NOMO-1 (cell line): ENCODE results near the gene PLXNB2.

Experiments used
- DNase-seq, 2 experiments: peaks; one replicate each; lab custom pipeline; 2025; ENCODE audit not compliant: unreplicated experiment in 2 of 2; lab: John Stamatoyannopoulos, UW

The PLXNB2 gene

DNA sequence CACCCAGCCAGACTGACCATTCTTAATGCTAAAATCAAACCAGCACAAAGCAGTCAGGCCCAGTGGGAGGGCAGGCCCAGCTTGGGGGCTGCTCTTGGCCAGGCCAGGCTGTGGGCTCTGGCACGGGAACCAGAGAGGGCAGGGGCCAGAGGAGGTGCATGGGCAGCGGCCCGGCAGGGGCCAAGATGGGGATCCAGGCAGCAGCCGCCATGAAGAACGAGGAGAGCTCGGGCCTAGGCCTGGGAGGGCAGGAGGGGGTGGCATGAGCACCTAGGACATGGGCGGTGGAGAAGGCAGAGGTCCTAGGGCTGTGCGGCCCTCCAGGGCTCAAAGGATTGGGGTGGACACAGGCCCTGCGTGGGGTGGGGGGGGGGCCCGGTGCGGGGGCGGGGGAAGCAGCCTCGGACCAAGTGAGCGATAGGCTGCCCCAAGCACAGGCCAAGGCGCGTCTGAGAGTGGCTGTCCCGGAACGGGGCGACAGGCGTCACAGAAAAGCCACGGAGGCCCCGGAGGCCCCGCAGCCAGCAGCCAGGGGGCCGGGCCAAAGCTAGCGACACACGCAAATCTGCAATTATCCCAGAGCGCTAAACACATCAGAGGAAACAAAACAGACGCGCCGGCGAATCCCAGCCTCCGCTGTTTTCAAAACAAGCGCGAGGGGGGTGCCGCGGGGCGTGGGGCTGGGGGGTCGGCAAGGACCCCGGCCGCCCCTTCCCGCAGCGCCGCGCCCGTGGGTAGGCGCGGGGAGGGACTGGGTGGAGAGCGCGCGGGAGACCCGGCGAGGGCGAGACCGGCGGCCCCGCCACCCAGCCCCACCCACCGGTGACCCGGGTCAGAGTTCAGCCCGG, 8.3 kb downstream of the PLXNB2 start:
- no peak for DNase-seq

DNA sequence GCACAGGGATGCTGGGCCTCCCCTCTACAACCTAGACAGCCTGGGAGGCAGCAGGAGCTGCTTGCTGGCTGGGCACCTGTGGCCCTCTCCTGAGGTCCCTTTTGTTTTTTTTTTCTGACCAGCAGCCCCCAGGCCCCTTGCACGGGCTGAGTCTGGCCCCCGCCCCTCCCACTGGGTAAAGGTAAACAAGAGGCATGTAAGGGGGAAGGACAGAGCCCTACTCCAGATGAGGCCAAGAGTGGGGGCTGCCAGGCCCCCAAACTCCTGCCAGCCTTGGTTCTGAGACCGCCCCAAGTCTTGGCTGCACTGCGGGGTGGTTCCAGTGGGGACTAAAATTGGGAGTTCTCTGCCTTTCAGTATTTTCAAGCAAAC, 9.2 kb downstream of the PLXNB2 start:
- no peak for DNase-seq

DNA sequence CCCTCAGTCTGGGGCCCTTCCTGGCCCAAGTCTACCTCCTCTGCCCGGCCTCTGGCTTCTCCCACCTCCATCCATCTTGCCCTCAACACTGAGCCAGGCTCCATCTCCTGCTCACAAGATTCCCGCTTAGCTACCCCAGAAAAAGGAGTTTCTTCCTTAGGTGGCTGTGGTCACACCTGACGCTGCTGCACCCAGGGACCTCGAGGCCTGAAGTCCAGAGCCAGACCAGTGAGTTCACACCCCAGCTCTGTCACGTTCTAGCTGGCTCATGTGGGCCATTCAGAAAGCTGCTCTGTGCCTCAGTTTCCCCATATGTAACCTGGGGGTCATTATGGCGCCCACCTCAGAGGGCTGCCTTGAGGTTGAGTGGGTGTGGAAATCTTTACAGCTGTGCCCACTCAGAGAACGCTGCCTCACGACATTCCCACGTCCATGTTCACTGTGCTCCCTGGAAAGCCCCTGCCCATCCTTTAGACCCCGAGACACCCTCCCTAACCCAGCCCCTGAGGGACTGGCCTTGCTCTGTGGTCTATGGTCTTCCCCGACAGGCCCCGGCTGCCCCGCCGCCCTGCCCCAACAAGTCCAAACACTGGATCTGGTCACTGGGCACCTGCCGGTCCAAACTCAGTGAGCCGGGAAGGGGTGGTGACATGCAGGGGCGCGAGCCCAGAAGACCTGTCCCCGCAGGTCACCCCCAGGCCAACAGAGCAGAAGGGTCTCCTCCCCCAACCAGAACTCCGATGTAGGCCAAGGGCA, 9.8 kb downstream of the PLXNB2 start:
- no peak for DNase-seq

DNA sequence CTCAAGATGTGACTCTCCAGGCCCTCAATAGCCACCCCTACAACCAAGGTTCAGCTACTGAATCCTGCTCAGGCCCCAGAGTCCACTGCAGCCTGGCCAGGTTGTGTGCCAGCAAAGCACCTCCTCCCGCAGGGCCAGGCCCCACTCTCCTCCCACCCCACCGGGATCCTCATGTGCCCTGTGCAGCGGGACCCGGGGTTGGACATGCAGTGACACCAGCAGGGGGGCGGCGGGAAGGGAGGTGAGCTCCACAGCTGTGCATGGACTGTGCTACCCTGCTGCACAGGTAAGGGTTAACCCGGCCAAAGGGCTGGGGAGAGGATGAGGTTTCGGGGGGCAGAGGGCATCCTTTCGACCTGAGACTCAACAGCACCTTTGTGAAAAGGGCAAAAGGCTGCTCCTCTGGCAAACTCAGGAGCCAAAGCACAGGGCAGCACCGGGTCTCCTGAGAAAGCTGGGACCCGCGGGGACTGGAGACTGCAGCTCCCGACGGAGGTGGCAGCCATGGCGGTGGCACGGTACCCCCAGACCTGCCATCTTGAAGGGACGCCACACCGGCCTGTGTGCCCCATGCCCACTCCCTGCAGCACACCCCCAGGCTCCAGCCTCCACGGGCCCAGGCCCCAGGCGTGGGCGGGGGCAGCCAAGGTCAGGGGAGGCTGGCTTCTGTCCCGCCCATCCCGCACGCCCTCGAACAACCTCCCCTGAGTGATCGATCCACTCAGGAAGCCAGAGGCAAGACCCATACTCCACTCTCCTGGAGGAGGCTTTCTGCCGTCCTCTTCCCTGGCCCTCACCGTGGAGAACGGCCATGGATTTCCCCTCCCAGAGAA, 10.6 kb downstream of the PLXNB2 start:
- no peak for DNase-seq

DNA sequence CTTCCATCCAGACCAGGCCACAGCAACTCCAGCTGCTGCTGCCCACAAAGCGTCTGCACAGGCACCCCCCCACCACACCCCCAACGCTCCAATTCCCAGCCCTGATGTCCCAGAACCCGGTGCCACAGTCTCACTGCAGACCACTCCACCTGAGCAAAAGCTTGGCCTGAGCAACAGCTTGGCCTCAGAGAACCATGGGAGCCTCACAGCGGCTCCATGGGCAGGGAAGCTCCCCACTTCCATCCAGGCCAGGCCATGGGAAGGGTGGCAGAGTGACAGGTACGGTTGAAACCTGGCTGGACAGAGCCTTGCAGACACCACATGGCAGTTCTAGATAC, 13.2 kb downstream of the PLXNB2 start:
- DNase-seq = no peak

DNA sequence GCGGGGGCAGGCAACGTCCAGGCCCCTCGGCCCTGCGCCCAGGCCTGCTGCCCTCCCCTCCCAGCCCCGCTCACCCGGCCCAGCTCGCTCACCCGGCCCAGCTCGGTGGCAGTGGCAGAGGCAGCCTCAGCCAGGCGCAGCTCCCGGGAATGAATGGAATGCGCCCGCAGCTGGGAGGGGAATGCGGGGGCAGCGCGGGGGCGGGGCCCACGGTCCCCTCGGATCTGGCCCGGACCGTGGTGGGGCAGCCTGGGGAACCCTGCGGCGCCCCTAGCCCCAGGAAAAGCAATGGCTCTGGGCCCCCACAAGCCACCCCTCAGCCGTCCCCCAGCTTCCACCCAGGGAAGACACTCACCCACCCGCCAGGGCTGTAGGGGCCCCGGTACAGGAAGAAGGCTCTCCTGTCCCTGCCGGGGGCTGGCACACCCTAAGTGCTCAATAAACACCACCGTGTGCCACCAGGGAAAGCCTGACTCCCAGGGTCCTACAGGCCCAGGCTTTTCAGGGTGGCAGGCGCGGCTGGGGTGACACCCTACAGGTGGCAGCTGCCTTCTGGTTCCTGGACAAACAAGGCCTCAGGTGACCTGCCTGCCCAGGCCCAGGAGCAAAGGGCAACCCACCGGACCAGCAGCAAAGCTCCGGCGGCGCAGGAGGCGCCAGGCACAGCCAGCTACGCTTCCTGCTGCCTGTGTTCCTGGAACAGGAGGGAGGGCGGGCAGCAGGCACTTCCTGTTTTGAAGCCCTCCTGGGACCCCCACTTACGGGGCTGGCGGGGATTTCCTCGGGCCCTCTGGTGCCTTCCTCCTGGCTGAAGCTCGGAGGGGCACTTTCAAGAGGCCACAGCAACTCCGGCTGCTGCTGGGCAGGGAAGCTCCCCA, 13.8 kb downstream of the PLXNB2 start:
- DNase-seq = no peak

DNA sequence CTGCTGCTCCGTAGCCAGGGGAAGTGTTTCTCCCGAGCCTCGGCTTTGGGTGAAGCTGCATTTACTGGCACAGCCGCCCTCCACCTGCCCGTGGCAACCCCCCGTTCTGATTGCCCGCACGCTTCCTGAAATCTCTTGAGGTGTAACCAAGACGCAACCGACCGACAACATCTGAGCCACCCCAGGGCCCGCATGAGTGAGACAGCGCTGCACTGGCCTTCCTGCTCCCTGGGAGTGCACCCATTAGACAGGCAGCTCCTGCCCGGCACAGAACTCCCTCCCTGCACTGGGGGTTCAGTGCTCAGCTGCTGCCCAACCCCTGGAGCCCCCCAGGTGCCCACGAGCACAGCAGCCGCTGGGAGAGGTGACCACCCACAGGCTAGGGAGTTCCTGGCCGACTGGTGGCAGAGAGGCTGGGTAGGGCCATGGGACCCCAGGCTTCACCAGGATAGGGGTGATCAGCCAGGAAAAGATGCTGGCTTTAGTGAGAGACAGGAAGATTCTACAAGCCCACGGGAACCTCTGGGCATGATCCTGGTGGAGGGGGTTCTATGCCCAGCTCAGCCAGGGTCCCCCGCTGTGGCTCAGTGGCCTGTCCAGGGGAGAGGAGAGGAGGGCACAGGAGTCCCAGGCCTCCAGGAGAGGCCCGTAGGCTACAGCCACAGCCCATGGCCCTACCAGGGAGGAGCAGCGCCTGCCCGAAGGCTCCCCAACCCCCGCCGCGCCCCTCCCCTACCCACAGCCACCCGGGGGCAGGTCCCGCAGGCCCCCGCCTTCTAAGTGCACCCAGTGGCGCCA, 14.6 kb downstream of the PLXNB2 start:
- no peak for DNase-seq

DNA sequence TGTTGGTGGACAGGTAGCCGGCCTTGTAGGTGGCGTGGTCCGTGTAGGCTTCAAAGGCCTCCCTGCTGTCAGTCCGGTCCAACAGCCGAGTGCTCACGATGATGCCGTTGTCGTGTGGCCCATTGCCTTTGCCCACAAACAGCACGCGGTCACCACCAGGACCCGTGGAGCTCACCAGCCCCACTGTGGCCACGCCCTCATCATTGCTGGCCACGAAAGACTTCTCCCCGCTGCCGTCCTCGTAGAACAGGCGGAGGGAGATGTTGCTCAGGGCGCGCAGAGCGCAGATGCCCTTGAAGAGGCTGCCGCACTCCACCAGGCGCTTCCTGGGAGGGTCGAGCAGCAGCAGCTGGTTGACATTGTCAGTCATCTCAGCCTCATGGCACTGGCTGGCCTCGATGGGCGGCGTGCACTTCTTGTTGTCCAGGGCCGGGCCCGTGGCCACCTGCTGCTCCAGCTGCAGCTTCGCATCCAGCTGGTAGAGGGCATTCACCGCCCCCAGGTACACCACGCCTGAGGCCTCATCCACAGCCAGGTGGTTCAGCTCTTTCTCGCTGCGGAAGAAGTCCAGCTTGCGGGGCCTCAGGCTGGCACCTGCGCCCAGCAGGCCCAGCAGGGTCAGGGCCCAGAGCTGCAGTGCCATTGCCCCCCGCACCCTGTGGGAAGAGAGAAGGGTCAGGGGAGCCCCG, 17.4 kb downstream of the PLXNB2 start:
- no peak for DNase-seq

DNA sequence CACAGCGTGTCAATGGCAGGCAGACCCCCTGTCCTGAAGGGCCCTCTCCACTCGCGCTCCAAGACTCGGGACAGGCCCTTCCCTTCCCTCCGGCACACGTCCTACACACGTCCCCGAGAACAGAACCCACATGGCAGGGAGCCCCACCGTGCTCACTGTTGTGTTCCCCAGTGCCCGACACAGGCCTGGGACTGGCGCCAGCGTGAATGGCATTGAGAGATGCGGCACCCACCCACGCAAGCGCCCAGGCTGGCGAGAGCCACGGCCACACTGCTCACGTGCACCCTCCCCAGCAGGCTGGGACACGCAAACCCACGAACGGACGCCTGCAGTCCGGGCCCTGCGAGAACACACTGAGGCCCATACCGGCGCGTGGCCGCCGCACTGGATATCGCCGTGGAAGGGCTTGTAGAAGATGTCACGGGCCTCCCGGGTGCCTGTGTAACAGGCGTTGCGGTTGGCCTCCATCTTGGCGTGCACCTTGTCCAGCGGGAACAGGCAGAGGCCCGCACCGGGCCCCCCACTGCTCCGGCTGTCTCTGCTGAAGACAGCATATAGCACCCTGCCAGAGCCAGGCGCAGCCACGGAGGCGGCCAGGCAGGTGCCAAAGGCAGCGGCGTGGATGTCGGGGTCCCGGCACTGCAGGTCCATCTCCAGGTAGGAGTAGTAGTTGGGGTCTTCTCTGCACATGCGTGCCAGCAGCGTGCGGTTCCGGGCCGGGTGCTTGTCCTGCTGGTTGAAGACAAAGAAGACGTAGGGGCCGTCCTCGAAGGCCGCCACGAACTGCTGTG, 18.1 kb downstream of the PLXNB2 start:
- DNase-seq = no peak

DNA sequence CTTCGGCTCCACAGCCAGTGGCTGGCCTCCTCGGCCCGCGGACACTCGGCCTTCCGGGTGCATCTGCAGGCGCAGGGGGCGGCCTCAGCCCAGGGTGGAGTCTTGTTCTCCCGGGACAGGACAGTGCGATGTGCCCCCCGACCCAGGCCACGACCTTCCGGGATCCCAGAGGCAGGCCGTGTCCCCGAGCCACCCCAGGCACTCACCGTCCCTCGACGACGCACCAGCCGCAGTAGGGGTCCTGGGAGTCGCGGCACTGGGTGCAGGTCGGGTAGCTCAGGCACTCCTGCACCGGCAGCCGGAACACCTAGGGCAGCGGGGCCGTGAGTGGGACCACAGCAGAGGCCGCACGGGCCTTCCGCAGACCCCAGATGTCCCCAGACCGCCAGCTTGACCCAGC, 19.7 kb downstream of the PLXNB2 start:
- DNase-seq = no peak

DNA sequence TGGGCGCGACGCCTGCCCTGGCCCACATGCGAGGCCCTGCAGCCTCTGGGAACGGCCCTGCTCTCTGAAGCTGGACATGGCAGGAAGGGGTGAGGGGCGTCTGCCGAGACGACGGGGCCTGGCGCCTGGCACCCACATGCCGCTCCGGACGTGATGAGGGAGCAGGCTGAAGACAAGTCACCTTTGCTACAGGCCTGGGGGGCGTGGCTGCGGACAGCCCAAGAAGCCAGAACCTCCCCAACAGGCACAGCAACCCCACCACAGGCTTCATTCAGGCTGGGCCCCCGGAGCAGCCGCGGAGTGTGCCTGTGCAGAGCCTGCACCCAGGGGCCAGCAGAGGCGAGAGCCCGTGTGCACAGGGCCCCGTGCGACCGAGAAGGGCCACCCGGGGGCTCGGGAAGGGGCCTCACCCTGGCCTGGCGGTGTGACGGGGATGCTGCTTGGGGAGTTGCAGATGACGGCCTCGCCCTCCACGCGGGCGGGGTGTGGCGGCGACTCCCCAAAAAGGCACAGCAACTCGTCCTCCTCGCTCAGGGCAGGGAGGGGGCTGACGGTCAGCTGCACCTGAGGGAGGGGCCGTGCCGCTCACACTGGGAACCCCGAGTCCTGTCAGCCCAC, 20.6 kb downstream of the PLXNB2 start:
- no peak for DNase-seq

DNA sequence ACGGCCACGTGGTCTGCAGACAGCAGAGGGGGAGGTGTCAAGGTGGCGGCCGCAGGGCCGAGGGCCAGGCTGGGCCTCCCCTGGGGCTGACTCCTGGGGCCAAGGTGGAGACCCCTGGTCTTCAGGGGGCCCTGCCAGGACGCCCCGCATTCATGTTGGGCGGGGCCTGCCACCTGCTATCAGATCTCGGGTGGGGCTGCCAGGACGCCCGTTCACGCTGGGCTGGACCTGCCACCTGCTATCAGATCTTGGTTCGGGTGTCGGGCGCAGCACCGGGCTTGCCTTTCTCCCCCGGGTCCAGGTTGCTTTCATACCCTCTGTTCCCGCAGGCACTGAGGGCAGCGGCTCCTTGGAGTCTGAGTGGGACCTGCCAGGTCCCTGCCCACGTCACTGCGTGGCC, 21.2 kb downstream of the PLXNB2 start:
- no peak for DNase-seq

DNA sequence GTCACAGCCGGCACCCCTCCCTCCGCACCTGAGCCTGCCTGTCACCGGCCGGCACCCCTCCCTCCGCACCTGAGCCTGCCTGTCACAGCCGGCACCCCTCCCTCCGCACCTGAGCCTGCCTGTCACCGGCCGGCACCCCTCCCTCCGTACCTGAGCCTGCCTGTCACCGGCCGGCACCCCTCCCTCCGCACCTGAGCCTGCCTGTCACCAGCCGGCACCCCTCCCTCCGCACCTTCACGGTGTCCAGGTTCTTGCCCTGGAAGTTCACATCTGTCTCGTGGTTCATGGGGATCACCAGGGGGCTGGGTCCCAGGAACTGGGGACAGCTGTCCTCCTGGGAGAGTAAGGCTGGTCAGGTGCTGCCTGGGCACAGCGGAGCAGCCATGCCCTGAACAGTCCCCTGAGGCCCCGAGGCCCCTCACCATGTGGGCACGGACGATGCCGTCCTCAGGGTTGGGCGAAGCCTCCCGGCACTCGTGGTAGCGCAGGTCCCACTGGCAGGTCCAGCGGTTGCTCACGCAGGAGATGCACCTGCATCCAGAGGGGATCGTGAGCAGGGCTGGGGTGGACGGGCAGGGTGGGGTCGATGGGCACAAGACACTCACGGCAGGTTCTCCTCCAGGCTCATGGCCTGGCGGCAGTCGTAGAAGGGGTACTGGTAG, 21.7 kb downstream of the PLXNB2 start:
- no peak for DNase-seq

DNA sequence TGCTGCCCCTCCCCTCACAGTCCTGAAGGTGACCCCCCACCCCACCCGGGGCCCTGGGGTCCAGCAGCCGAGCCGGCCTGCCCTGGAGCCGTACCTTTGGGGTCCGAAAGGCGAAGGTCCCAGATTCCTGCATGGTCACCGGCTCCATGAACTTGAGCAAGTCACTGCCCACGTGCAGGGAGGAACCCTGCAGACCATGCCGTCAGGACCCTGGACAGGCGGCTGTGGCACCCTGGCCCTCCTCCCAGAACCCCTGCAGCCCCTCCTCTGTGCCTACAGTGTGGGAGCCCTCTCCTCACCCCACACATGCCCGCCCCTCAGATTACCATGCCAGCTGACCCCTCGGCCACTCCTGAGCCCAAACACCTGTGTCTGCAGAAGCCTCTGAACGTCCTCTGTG, 23.0 kb downstream of the PLXNB2 start:
- DNase-seq = no peak

DNA sequence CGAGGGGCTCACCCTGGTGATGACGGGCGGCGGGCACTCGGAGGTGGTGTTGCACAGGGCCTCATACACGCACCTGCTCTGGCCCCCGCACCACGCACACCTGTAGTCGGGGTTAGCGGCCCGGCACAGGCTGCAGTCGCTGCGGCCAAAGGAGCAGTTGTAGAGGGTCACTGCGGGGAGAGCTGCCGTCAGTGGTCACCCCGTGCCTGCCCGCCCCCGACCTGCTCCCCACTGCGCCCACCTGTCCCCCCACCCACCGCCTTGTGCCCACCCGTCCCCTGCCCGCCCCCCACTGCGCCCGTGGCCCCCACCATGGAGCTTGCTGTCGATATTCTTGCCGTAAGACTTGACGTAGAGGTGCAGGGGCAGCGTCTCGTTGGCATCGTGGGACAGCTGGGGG, 23.6 kb downstream of the PLXNB2 start:
- DNase-seq = no peak

DNA sequence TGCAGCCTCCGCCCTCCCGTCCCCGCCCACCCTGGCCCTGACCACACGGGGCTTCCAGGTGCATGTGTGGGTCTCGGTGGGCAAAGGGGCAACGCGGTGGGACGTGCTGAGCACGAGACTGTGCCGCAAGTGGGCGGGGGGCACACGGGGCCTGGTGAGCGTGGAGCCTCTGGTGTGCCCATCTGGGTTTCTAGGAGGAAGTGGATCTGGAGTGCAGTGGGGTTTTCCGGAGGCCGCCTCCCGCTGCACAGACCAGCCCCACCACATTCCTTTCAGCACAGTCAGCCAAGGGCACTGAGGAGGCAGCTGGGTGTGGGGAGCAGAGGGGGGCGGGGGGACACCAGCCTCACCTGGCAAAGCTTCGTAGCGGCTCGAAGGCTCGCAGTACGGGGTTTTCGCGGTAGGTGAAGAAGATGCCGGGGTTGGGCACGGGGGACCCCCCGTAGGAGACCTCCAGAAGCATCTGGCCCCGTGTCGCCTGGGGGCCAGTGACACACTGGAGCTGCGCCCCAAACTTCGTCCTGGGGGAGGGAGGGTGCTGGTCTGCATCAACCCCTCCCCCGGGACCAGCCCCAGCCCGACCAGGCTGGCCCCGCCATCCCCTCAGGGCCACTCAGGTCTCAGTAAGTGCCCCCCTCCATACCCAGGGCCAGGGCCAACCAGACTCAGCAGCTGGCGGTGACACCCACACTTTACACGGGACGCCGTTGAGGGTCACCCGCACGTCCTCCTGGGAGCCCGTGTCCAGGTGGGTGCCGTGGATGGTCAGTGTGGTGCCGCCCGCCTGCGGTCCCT, 24.9 kb downstream of the PLXNB2 start:
- no peak for DNase-seq

DNA sequence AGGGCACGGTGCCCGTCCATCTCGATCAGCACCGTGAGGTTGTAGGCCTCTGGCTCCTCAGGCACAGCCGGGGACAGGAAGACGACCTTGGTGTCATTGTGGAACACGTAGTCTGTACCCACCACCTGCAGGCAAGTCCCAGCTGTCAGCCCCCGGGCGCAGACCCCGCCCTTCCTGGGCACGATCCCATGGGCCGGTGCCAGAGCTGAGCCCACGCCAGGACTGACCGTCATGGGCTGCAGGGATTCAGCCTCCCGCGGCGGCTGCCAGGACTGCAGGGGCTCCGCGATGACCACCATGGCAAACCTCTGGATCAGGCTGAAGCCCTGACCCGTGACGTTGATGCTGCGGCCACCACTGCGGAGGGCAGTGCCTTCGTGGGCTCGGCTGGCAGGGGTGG, 25.5 kb downstream of the PLXNB2 start:
- DNase-seq = no peak
